22Rv1 (cell line): ENCODE data around the gene PPP4R4.

Experiments used
- CTCF ChIP-seq: fragments of 450-650 bp; IDR thresholded peaks from 2 replicates; pipeline ENCODE4 v1.5.1; 2017; ENCODE audit warnings: mild to moderate bottlenecking
- ZFX ChIP-seq: fragments of 450-650 bp; IDR thresholded peaks from 2 replicates; pipeline ENCODE4 v1.6.1; 2017; ENCODE audit warnings: antibody characterized with exemption, borderline replicate concordance

DNA sequence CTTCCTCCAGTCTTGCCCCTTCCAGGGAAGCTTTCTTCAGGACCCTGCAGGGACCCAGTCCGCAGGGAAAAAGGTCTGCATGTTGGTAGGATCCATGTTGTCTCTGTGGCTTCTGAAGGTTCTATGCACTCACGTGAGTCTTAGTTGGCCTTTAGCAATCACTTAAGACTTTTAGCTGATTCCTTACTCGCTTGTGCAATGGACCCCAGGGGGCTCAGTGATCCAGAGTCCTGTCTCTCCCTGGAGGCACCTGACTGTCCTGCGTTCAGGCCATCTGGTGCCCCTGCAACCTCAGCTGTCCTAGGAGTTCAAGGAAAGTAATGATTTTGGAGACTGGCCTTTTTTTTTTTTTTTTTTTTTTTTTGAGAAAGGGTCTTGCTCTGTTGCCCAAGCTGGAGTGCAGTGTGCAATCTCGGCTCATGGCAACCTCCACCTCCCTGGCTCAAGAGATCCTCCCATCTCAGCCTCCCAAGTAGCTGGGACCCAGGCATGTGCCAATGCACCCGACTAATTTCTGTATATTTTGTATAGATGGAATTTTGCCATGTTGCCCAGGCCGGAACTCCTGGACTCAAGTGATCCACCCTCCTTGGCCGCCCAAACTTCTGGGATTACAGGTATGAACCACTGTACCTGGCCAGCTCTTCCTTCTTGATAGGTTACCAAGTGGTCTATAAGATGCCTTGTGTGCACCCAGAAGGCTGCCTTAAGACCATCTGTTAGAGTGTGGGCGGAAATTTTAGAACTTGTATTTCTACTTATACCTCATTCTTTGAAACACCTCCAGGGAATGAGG lies 49.3 kb upstream of the PPP4R4 start:
- TF ChIP-seq CTCF: no peak
- no peak for TF ChIP-seq ZFX
